Calu3 (cell line): ENCODE measurements around the gene PBRM1. TPM values are rescaled to one million over a fixed set of nuclear protein-coding genes. Genes with fewer than 3 reads are reported as not detected.

ENCODE experiments used
- BruUV-seq: library from RNA; stranded (reverse); fragments of 400-500 nt; replicated peaks from 2 replicates; lab custom pipeline; 2021; lab: Mats Ljungman, UMichigan
- CTCF ChIA-PET: fragments of 300-600 bp; sonication (Branson Sonifier 250); formaldehyde crosslinking; loops from one replicate; lab custom pipeline; 2022; ENCODE audit warnings: antibody characterized with exemption; lab: Charles Lee
- DNase-seq: peaks from one replicate; pipeline ENCODE4 v3.0.0; 2022
- H3K27ac Mint-ChIP-seq: one replicate; pipeline ENCODE4 v1.8.0; 2022; ENCODE audit warnings: mixed read lengths; ENCODE audit not compliant: unreplicated experiment
- H3K27me3 Mint-ChIP-seq: one replicate; pipeline ENCODE4 v1.8.0; 2022; ENCODE audit warnings: mixed read lengths; ENCODE audit not compliant: unreplicated experiment
- H3K36me3 Mint-ChIP-seq: one replicate; pipeline ENCODE4 v1.8.0; 2022; ENCODE audit warnings: mild to moderate bottlenecking, moderate library complexity, mixed read lengths; ENCODE audit not compliant: insufficient read depth, unreplicated experiment
- H3K4me1 Mint-ChIP-seq: one replicate; pipeline ENCODE4 v1.8.0; 2022; ENCODE audit warnings: mild to moderate bottlenecking, low read depth, mixed read lengths; ENCODE audit not compliant: unreplicated experiment
- H3K4me3 Mint-ChIP-seq: one replicate; pipeline ENCODE4 v1.8.0; 2022; ENCODE audit warnings: mild to moderate bottlenecking, low read depth, moderate library complexity, mixed read lengths; ENCODE audit not compliant: unreplicated experiment
- H3K9me3 Mint-ChIP-seq: one replicate; pipeline ENCODE4 v1.8.0; 2022; ENCODE audit warnings: low read depth, mixed read lengths; ENCODE audit not compliant: unreplicated experiment
- intact Hi-C: fragments of 100-400 bp; cut with micrococcal nuclease; formaldehyde crosslinking; loops from one replicate; pipeline ENCODE4 v1.10.0; 2022; ENCODE audit not compliant: unreplicated experiment
- total RNA-seq: library from RNA; stranded (reverse); gene quantifications from 2 replicates; pipeline ENCODE4 v1.2.3, GENCODE V29; 2022
- TF ChIP-seq, protein P1 (sequence below): fragments of 200-600 bp; IDR thresholded peaks from one replicate; pipeline ENCODE4 v1.8.0; 2022; ENCODE audit warnings: antibody characterized with exemption; ENCODE audit not compliant: unreplicated experiment

Gene PBRM1
- total RNA-seq, 1 experiment from 2014 or later = 54.9 TPM

DNA sequence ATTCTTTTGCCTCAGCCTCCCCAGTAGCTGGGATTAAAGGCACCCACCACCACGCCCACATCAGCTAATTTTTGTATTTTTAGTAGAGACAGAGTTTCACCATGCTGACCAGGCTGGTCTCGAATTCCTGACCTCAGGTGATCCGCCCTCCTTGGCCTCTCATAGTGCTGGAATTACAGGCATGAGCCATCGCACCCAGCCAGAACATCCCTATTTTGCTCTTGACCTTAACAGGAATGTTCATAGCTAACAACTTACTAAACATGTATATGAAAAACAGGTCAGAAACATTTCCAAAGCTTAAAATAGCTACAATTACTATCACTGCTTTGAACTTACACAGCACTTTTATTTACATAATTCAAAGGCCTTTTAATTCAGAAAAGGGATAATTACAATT is 115.6 kb downstream of the PBRM1 start:
- Mint-ChIP-seq H3K9me3 (no peaks in the 10 kb centered on the region), H3K4me1 (peaks cover 9% of the 10 kb centered on the region), H3K27me3 (no peaks in the 10 kb centered on the region), H3K27ac (no peak overlapping the region), H3K36me3 (peaks cover 13% of the 10 kb centered on the region), H3K4me3 (no peak overlapping the region)
- no TSS peak for BruUV-seq
- no peak for DNase-seq
- CTCF ChIA-PET = interaction anchor here (0.7 kb wide), 1 partner anchor 1218 kb away, joined by 3 read pairs; no protein-coding TSS in a partner anchor
- TF ChIP-seq, protein P1, sequence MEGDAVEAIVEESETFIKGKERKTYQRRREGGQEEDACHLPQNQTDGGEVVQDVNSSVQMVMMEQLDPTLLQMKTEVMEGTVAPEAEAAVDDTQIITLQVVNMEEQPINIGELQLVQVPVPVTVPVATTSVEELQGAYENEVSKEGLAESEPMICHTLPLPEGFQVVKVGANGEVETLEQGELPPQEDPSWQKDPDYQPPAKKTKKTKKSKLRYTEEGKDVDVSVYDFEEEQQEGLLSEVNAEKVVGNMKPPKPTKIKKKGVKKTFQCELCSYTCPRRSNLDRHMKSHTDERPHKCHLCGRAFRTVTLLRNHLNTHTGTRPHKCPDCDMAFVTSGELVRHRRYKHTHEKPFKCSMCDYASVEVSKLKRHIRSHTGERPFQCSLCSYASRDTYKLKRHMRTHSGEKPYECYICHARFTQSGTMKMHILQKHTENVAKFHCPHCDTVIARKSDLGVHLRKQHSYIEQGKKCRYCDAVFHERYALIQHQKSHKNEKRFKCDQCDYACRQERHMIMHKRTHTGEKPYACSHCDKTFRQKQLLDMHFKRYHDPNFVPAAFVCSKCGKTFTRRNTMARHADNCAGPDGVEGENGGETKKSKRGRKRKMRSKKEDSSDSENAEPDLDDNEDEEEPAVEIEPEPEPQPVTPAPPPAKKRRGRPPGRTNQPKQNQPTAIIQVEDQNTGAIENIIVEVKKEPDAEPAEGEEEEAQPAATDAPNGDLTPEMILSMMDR = no peak
- intact Hi-C loops = no loop called here

DNA sequence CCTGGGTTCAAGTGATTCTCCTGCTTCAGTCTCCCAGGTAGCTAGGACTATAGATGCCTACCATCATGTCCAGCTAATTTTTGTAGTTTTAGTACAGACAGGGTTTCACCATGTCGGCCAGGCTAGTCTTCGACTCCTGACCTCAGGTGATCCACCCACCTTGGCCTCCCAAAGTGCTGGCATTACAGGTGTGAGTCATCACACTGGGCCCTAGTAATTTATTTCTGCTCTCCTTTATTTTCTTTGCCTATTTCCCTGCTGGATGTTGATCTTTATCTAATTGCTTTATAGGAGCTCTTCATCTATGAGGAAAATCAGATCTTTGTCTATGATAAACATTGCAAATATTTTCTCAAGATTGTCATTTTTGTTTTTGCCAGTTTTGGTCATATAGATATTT is 117.6 kb downstream of the PBRM1 start:
- H3K36me3 Mint-ChIP-seq = peaks cover 7% of the 10 kb centered on the region
- no peak overlapping the region for H3K27ac Mint-ChIP-seq
- H3K4me1 Mint-ChIP-seq = peaks cover 9% of the 10 kb centered on the region
- intact Hi-C loops = no loop called here
- no peak overlapping the region for H3K4me3 Mint-ChIP-seq
- CTCF ChIA-PET = interaction anchor here (0.6 to 0.9 kb wide), 2 partner anchors 74 to 114 kb away, joined by 5 read pairs; no protein-coding TSS in a partner anchor
- TF ChIP-seq, protein P1 = no peak
- H3K27me3 Mint-ChIP-seq = no peaks in the 10 kb centered on the region
- H3K9me3 Mint-ChIP-seq = no peaks in the 10 kb centered on the region
- BruUV-seq = no TSS peak
- no peak for DNase-seq

DNA sequence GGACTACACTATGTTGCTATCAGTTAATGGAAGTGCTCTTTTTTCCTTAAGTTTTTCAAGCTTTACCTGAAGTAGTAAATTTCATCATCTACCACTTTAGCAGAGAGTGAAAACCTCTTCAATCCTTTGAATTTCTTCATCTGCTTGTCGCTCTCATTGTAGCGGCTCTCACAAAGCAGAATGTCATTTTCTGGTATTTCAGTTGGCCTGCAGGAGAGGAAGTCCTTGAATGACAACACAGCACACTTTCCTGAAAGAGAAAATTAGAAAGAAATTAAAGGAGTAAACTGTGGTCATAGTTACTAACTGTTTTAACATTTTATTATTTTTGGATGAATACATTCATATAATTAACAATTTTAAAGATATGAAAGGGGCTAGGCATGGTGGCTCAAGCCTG is 121.7 kb downstream of the PBRM1 start:
- Mint-ChIP-seq H3K27me3 (no peaks in the 10 kb centered on the region), H3K9me3 (no peaks in the 10 kb centered on the region), H3K27ac (no peak overlapping the region), H3K4me3 (no peak overlapping the region), H3K4me1 (peaks cover 9% of the 10 kb centered on the region), H3K36me3 (peaks cover 11% of the 10 kb centered on the region)
- intact Hi-C loops = no loop called here
- DNase-seq = no peak
- CTCF ChIA-PET = no interaction called here
- BruUV-seq = no TSS peak
- TF ChIP-seq, protein P1 = no peak

DNA sequence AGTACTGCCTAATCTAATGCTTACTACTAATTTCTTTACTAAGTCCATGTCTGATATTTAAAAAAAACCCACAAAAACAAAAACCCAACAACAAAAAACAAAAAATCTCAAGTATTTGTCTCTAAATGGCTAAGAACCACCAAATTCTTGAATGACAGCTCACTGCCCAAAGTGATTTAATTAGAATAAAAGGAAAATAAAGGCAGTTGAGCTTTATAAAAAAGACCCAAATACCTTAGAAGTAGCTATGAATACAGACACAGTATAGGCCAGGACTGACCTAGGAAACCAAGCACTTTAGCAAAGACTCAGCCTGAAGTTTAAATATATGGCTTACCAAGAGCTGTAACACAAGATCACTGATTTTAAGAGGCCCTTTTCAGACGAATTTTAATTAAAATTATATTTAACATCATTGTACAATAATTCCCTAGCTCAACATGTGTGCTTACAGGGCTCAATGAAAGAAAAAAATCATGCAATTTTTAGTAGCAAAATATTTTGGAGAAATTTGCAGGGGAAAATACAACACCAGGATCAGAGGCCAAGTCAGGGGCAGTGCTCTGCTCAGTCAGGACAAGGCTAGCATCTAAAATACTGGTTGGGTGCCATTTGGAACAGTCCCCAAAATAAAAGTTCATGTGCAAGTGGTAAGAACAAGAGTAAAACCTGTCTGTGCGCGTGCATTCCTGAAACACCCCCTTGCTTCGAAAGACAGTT is 124.5 kb downstream of the PBRM1 start:
- Mint-ChIP-seq H3K4me3 (no peak overlapping the region), H3K4me1 (no peaks in the 10 kb centered on the region), H3K9me3 (no peaks in the 10 kb centered on the region), H3K36me3 (peaks cover 14% of the 10 kb centered on the region), H3K27me3 (no peaks in the 10 kb centered on the region), H3K27ac (no peak overlapping the region)
- BruUV-seq = no TSS peak
- CTCF ChIA-PET = interaction anchor here (1.0 to 1.3 kb wide), 2 partner anchors 9 to 12 kb away, joined by 3 to 7 read pairs; no protein-coding TSS in a partner anchor
- intact Hi-C loops = no loop called here
- TF ChIP-seq, protein P1 = no peak
- no peak for DNase-seq
